IMR-90 (cell line): ENCODE results near the gene RAB14. TPM values are rescaled to one million over a fixed set of nuclear protein-coding genes. Genes with fewer than 3 reads are reported as not detected.

ENCODE experiments used
- ATAC-seq: fragments of 200-7000 bp; cut with Tn5 transposase; 2 replicates; pipeline ENCODE4 v1.9.1; 2020; ENCODE audit warnings: low read depth, mild to moderate bottlenecking, moderate library complexity
- BruUV-seq: library from RNA; stranded (reverse); fragments of 400-500 nt; replicated peaks from 2 replicates; lab custom pipeline; 2021; lab: Mats Ljungman, UMichigan
- CTCF ChIA-PET: fragments of 300-600 bp; formaldehyde crosslinking; extraction: SDS; loops from one replicate; lab custom pipeline; 2021; ENCODE audit warnings: antibody characterized with exemption; lab: Yijun Ruan, JAX
- POLR2A ChIA-PET: fragments of 300-600 bp; sonication (Branson Sonifier 250); formaldehyde crosslinking; loops from one replicate; lab custom pipeline; 2022; ENCODE audit warnings: antibody characterized with exemption; ENCODE audit not compliant: unreplicated experiment; lab: Charles Lee
- DNase-seq: peaks from one replicate; pipeline ENCODE4 v3.0.0; 2013
- H2AFZ ChIP-seq: replicated peaks from 2 replicates; pipeline ENCODE3; 2013; ENCODE audit warnings: low read length, mild to moderate bottlenecking; ENCODE audit not compliant: poor library complexity
- H2AK5ac ChIP-seq: 2 replicates; pipeline ENCODE4 v1.6.1; 2013; ENCODE audit warnings: low read depth, low read length, inconsistent platforms
- H2AK9ac ChIP-seq: replicated peaks from 2 replicates; pipeline ENCODE3; 2013; ENCODE audit warnings: mild to moderate bottlenecking, low read depth, low read length, moderate library complexity; ENCODE audit not compliant: poor library complexity
- H2BK120ac ChIP-seq: 2 replicates; pipeline ENCODE4 v1.6.1; 2013; ENCODE audit warnings: low read depth, low read length, inconsistent platforms
- H2BK15ac ChIP-seq: 3 replicates; pipeline ENCODE4 v1.6.1; 2013; ENCODE audit warnings: low read depth, low read length, inconsistent platforms
- H2BK20ac ChIP-seq: 2 replicates; pipeline ENCODE4 v1.6.1; 2013; ENCODE audit warnings: low read depth, mild to moderate bottlenecking, inconsistent platforms, low read length, moderate library complexity
- H2BK5ac ChIP-seq: 2 replicates; pipeline ENCODE4 v1.6.1; 2013; ENCODE audit warnings: mild to moderate bottlenecking, low read depth, low read length, inconsistent platforms; ENCODE audit not compliant: poor library complexity, severe bottlenecking
- H3K14ac ChIP-seq: replicated peaks from 2 replicates; pipeline ENCODE4 v1.6.1; 2013; ENCODE audit warnings: low read depth, low read length, inconsistent platforms
- H3K18ac ChIP-seq: 2 replicates; pipeline ENCODE4 v1.6.1; 2013; ENCODE audit warnings: low read depth, low read length, control low read depth
- H3K23ac ChIP-seq: 2 replicates; pipeline ENCODE4 v1.6.1; 2013; ENCODE audit warnings: low read depth, low read length, inconsistent platforms
- H3K27ac ChIP-seq: 2 replicates; pipeline ENCODE4 v1.5.1; 2013; ENCODE audit warnings: mild to moderate bottlenecking, control low read depth, low read length; ENCODE audit not compliant: insufficient read depth
- H3K27me3 ChIP-seq: 2 replicates; pipeline ENCODE4 v1.6.1; 2013; ENCODE audit warnings: low read length; ENCODE audit not compliant: control insufficient read depth, insufficient read depth
- H3K36me3 ChIP-seq: 2 replicates; pipeline ENCODE4 v1.6.1; 2013; ENCODE audit warnings: low read length, mixed read lengths; ENCODE audit not compliant: control insufficient read depth, insufficient read depth
- H3K4ac ChIP-seq: 2 replicates; pipeline ENCODE4 v1.6.1; 2013; ENCODE audit warnings: low read depth, low read length, inconsistent platforms
- H3K4me1 ChIP-seq: 2 replicates; pipeline ENCODE4 v1.6.1; 2013; ENCODE audit warnings: low read length, mixed read lengths; ENCODE audit not compliant: control insufficient read depth, insufficient read depth
- H3K4me2 ChIP-seq: 2 replicates; pipeline ENCODE4 v1.6.1; 2013; ENCODE audit warnings: low read depth, mild to moderate bottlenecking, control low read depth, low read length, moderate library complexity
- H3K4me3 ChIP-seq: 2 replicates; pipeline ENCODE4 v1.5.1; 2013; ENCODE audit warnings: low read depth, mild to moderate bottlenecking, control low read depth, low read length, moderate library complexity; ENCODE audit not compliant: insufficient read depth
- H3K56ac ChIP-seq: 2 replicates; pipeline ENCODE4 v1.6.1; 2013; ENCODE audit warnings: low read length, inconsistent platforms; ENCODE audit not compliant: insufficient read depth; ENCODE audit errors: extremely low read depth
- H3K79me1 ChIP-seq, 2 experiments: 2 replicates each; pipeline ENCODE4 v1.6.1; 2013; ENCODE audit warnings: low read length in 2 of 2, inconsistent platforms in 1 of 2, low read depth in 1 of 2
- H3K9ac ChIP-seq: 2 replicates; pipeline ENCODE4 v1.6.1; 2013; ENCODE audit warnings: low read depth, low read length, control low read depth
- H3K9me1 ChIP-seq: 2 replicates; pipeline ENCODE4 v1.6.1; 2013; ENCODE audit warnings: low read length, inconsistent platforms; ENCODE audit not compliant: insufficient read depth
- H3K9me3 ChIP-seq: 2 replicates; pipeline ENCODE4 v1.6.1; 2013; ENCODE audit warnings: low read length; ENCODE audit not compliant: control insufficient read depth, insufficient read depth
- H4K20me1 ChIP-seq: 2 replicates; pipeline ENCODE4 v1.6.1; 2013; ENCODE audit warnings: low read length, inconsistent platforms; ENCODE audit not compliant: insufficient read depth
- H4K5ac ChIP-seq: 2 replicates; pipeline ENCODE4 v1.6.1; 2013; ENCODE audit warnings: mild to moderate bottlenecking, low read depth, low read length, control low read depth
- H4K8ac ChIP-seq, 2 experiments: 2 replicates each; pipeline ENCODE4 v1.6.1; 2013; ENCODE audit warnings: low read depth in 2 of 2, low read length in 2 of 2, control low read depth in 1 of 2, inconsistent platforms in 1 of 2
- H4K91ac ChIP-seq: 2 replicates; pipeline ENCODE4 v1.6.1; 2013; ENCODE audit warnings: low read depth, low read length, inconsistent platforms; ENCODE audit not compliant: insufficient read depth
- BHLHE40 ChIP-seq: fragments of 150-350 bp; IDR thresholded peaks from 2 replicates; pipeline ENCODE4 v1.6.1; 2016; ENCODE audit warnings: mild to moderate bottlenecking, low read depth, low read length
- CEBPB ChIP-seq: IDR thresholded peaks from 2 replicates; pipeline ENCODE4 v1.6.1; 2012; ENCODE audit warnings: low read depth, low read length, improper control_type of control experiment
- CHD1 ChIP-seq: IDR thresholded peaks from 2 replicates; pipeline ENCODE4 v1.6.1; 2012; ENCODE audit warnings: low read depth, low read length, improper control_type of control experiment
- FOS ChIP-seq: fragments of 150-350 bp; IDR thresholded peaks from 2 replicates; pipeline ENCODE4 v1.6.1; 2016; ENCODE audit warnings: low read depth, low read length
- MAFK ChIP-seq: IDR thresholded peaks from 2 replicates; pipeline ENCODE4 v1.6.1; 2012; ENCODE audit warnings: low read depth, low read length, improper control_type of control experiment
- MAZ ChIP-seq: IDR thresholded peaks from 2 replicates; pipeline ENCODE4 v1.6.1; 2012; ENCODE audit warnings: low read depth, mild to moderate bottlenecking, low read length, improper control_type of control experiment, moderate library complexity, borderline replicate concordance
- MXI1 ChIP-seq: IDR thresholded peaks from 2 replicates; pipeline ENCODE4 v1.6.1; 2012; ENCODE audit warnings: low read depth, mild to moderate bottlenecking, low read length, moderate library complexity, borderline replicate concordance
- NFE2L2 ChIP-seq: fragments of 150-350 bp; IDR thresholded peaks from 2 replicates; pipeline ENCODE4 v1.6.1; 2016; ENCODE audit warnings: low read depth, mild to moderate bottlenecking, low read length
- POLR2A ChIP-seq: IDR thresholded peaks from 2 replicates; pipeline ENCODE4 v1.6.1; 2012; ENCODE audit warnings: mild to moderate bottlenecking, low read depth, low read length
- RAD21 ChIP-seq: IDR thresholded peaks from 2 replicates; pipeline ENCODE4 v1.6.1; 2012; ENCODE audit warnings: low read length, improper control_type of control experiment
- RCOR1 ChIP-seq: IDR thresholded peaks from 2 replicates; pipeline ENCODE4 v1.6.1; 2012; ENCODE audit warnings: mild to moderate bottlenecking, low read length, improper control_type of control experiment; ENCODE audit not compliant: insufficient replicate concordance
- RFX5 ChIP-seq: IDR thresholded peaks from 2 replicates; pipeline ENCODE4 v1.8.0; 2012; ENCODE audit warnings: low read depth, mild to moderate bottlenecking, low read length, moderate library complexity
- SMC3 ChIP-seq: fragments of 150-350 bp; IDR thresholded peaks from 2 replicates; pipeline ENCODE4 v1.6.1; 2016; ENCODE audit warnings: low read depth, mild to moderate bottlenecking, antibody characterized with exemption, low read length, moderate library complexity
- WGBS, 2 experiments: methylation state at CpG; one replicate each; pipeline versions ENCODE4 v1.1.5 to v1.1.7; 2013; ENCODE audit warnings: missing lambda C conversion rate in 2 of 2; ENCODE audit not compliant: insufficient read length in 1 of 2; ENCODE audit errors: extremely low coverage in 2 of 2; 5-methylcytosine and 5-hydroxymethylcytosine counted together
- dilution Hi-C: fragments of 300-500 bp; cut with HindIII; formaldehyde crosslinking; loops from one replicate; pipeline ENCODE4 v1.14.3; 2018; ENCODE audit warnings: low sequenced_read_pairs; ENCODE audit not compliant: unreplicated experiment
- in situ Hi-C: fragments of 300-500 bp; cut with MboI; formaldehyde crosslinking; loops from 3 replicates; pipeline ENCODE4 v1.14.3; 2019; ENCODE audit warnings: low sequenced_read_pairs, inconsistent platforms, mixed read lengths
- intact Hi-C: fragments of 100-400 bp; cut with micrococcal nuclease; formaldehyde crosslinking; loops from 2 replicates; pipeline ENCODE4 v1.10.0; 2022
- polyA plus RNA-seq, 3 experiments: library from polyadenylated mRNA; depleted of rRNA; stranded (reverse); fragments of >200 nt; gene quantifications; 2 replicates each; pipeline ENCODE4 v1.2.3, GENCODE V29; 2012; ENCODE audit warnings: low replicate concordance in 1 of 3
- total RNA-seq: library from RNA; depleted of rRNA; stranded (reverse); fragments of >200 nt; gene quantifications from 2 replicates; pipeline ENCODE4 v1.2.3, GENCODE V29; 2012
- TF ChIP-seq, protein P1 (sequence below): fragments of 150-350 bp; IDR thresholded peaks from 2 replicates; pipeline ENCODE4 v1.6.1; 2016; ENCODE audit warnings: low read depth, mild to moderate bottlenecking, low read length, moderate library complexity, borderline replicate concordance
- TF ChIP-seq, protein P2 (sequence below): conservative IDR thresholded peaks from 2 replicates; pipeline ENCODE4 v1.5.1; 2012; ENCODE audit warnings: mild to moderate bottlenecking, low read depth, low read length, improper control_type of control experiment
- TF ChIP-seq, protein P3 (sequence below): fragments of 150-350 bp; IDR thresholded peaks from 2 replicates; pipeline ENCODE4 v1.6.1; 2017; ENCODE audit warnings: mild to moderate bottlenecking, antibody characterized with exemption, low read length, low read depth

Gene RAB14
- total and polyA plus RNA-seq, 2 of the 4 experiments (the other 2 are of a cell fraction), result 20.1 to 29.3 TPM

DNA sequence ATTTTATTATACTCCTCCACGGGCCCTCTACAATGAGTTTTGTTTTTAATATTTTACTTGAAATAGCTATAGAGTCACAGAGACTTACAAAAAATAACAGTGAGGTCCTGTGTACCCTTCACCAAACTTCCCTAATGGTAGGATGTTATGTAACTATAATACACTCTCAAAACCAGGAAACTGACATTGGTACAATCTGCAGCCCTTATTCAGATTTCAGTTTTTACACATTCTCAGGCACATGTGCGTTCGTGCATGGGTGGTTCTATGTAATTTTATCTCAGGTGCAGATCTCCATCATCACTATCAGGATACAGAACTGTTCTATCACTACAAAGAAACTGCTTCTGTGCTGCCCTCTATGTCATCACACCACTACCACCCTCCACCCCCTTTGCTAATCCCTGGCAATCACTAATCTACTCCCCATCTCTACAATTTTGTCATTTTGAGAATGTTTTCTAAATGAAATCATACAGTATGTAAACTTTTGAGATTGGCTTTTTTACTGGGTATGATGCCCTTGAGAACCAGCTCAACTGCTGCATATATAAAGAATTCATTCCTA, 16.4 kb downstream of the RAB14 start:
- peaks cover 16% of the 10 kb centered on the region for H3K36me3 ChIP-seq
- H2AK9ac ChIP-seq, result no peak overlapping the region
- H3K4ac ChIP-seq, result no peak overlapping the region
- H3K27me3 ChIP-seq, result no peaks in the 10 kb centered on the region
- ChIA-PET POLR2A (no interaction called here), CTCF (no interaction called here)
- H4K8ac ChIP-seq, result no peak overlapping the region
- no TSS peak for BruUV-seq
- no peak overlapping the region for H3K4me3 ChIP-seq
- no peak overlapping the region for H2AFZ ChIP-seq
- H3K18ac ChIP-seq, result no peak overlapping the region
- H4K20me1 ChIP-seq, result peaks cover 64% of the 10 kb centered on the region
- H2BK5ac ChIP-seq, result no peak overlapping the region
- peaks cover 25 to 76% of the 10 kb centered on the region in 2 experiments for H3K79me1 ChIP-seq
- H3K4me2 ChIP-seq, result no peak overlapping the region
- no peak for DNase-seq
- intact Hi-C loops, result no loop called here
- no CpG with 5 or more reads among the region's 3 CpGs for WGBS, 2 experiments
- H3K56ac ChIP-seq, result no peak overlapping the region
- TF ChIP-seq CHD1 (no peak), RAD21 (no peak), MAZ (no peak), BHLHE40 (no peak), FOS (no peak), MAFK (no peak), RCOR1 (no peak), SMC3 (no peak), NFE2L2 (no peak), POLR2A (no peak), CEBPB (no peak), MXI1 (no peak), RFX5 (no peak)
- TF ChIP-seq, protein P1, sequence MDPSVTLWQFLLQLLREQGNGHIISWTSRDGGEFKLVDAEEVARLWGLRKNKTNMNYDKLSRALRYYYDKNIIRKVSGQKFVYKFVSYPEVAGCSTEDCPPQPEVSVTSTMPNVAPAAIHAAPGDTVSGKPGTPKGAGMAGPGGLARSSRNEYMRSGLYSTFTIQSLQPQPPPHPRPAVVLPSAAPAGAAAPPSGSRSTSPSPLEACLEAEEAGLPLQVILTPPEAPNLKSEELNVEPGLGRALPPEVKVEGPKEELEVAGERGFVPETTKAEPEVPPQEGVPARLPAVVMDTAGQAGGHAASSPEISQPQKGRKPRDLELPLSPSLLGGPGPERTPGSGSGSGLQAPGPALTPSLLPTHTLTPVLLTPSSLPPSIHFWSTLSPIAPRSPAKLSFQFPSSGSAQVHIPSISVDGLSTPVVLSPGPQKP, result no peak
- TF ChIP-seq, protein P2, sequence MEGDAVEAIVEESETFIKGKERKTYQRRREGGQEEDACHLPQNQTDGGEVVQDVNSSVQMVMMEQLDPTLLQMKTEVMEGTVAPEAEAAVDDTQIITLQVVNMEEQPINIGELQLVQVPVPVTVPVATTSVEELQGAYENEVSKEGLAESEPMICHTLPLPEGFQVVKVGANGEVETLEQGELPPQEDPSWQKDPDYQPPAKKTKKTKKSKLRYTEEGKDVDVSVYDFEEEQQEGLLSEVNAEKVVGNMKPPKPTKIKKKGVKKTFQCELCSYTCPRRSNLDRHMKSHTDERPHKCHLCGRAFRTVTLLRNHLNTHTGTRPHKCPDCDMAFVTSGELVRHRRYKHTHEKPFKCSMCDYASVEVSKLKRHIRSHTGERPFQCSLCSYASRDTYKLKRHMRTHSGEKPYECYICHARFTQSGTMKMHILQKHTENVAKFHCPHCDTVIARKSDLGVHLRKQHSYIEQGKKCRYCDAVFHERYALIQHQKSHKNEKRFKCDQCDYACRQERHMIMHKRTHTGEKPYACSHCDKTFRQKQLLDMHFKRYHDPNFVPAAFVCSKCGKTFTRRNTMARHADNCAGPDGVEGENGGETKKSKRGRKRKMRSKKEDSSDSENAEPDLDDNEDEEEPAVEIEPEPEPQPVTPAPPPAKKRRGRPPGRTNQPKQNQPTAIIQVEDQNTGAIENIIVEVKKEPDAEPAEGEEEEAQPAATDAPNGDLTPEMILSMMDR, result no peak
- TF ChIP-seq, protein P3, sequence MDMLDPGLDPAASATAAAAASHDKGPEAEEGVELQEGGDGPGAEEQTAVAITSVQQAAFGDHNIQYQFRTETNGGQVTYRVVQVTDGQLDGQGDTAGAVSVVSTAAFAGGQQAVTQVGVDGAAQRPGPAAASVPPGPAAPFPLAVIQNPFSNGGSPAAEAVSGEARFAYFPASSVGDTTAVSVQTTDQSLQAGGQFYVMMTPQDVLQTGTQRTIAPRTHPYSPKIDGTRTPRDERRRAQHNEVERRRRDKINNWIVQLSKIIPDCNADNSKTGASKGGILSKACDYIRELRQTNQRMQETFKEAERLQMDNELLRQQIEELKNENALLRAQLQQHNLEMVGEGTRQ, result no peak
- peaks cover 13% of the 10 kb centered on the region for H3K4me1 ChIP-seq
- H3K9me3 ChIP-seq, result no peaks in the 10 kb centered on the region
- no peak overlapping the region for H2BK15ac ChIP-seq
- ATAC-seq, result no peak
- no peak overlapping the region for H2AK5ac ChIP-seq
- no peak overlapping the region for H3K9ac ChIP-seq
- H3K14ac ChIP-seq, result no peak overlapping the region
- H2BK20ac ChIP-seq, result no peak overlapping the region
- H4K5ac ChIP-seq, result no peak overlapping the region
- dilution Hi-C loops, result no loop called here
- H3K23ac ChIP-seq, result no peak overlapping the region; the same call in 1 of the 2 replicates
- no peak overlapping the region for H3K27ac ChIP-seq
- in situ Hi-C loops, result no loop called here
- H3K9me1 ChIP-seq, result peaks cover 6% of the 10 kb centered on the region
- H4K91ac ChIP-seq, result no peak overlapping the region
- H2BK120ac ChIP-seq, result no peak overlapping the region
